GM21390 (cell line): ENCODE results near the gene ELF3.
"Not testable (repeated sequence)": the region's sequence is repeated elsewhere in the genome, so short reads cannot be mapped to it uniquely, and the experiment has no call there.

Experiments used
- ATAC-seq: cut with Tn5 transposase; IDR thresholded peaks from one replicate; pipeline ENCODE4 v1.9.1; 2021; ENCODE audit not compliant: unreplicated experiment

ELF3 gene

DNA sequence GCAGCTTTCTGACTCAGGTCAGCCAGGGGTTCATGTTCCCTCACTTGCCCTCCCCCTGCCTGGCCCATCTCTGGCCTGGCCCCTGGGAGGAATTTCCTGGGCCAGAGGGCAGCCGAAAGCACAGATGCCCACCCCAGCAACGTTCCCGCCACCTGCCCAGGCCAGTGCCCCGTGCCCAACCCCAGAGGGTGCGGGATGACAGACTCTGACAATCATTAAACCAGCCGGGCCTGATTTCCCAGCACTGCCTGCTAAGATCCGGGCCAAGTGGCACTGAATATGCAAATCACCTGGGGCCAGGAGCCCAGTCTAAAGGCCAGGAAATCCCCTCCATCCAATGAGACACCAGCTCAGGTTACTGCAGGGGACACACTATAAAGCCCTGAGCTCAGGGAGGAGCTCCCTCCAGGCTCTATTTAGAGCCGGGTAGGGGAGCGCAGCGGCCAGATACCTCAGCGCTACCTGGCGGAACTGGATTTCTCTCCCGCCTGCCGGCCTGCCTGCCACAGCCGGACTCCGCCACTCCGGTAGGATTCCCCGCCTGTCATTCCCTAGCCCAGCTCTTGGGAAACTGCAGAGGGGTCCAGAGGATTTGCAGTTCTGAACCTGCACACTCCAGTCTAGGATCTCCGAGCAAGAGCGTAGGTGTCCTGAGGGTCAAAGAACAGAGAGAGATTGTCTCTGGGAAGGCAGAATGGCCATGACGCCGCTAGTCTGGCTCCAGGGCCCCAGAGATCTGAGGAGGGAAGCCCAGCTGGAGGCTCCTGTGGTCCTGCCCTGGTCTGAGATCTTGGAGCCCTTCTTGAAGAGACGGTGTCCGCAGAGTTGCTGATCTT lies at the start of gene ELF3:
Gene ELF3 (plus strand): TSS at position 408 of the 836 bp plus-strand sequence. CDS start 550 bp downstream, outside the sequence.
- ATAC-seq = peak; percentile 75

DNA sequence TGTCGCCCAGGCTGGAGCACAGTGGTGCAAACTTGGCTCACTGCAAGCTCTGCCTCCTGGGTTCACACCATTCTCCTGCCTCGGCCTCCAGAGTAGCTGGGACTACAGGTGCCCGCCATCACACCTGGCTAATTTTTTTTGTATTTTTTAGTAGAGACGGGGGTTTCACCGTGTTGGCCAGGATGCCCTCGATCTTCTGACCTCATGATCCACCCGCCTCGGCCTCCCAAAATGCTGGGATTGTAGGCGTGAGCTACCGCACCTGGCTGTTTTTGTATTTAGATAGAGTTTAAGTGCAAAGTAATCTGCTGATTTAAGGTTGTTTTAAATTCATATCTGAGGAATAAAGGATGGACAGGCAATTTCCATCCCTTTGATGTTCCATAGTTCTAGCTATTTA lies 48.0 kb upstream of the ELF3 start:
- ATAC-seq = not testable (repeated sequence)

DNA sequence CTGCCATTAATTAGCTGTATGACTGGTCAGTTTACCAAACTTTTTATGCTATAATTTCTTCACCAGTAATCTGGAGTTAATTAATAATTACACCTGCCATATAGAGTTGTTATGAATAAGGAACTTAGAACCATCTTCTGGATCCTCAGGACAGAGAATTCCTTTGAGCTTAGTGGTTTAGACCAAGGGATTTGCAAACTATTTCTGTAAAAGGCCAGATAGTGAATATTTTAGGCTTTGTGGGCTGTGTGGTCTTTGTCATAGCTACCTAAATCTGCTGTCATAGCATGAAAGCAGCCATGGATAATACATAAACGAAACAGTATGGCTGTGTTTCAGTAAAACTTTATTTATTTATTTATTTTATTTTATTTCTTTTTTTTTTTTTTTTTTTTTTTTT lies 46.1 kb upstream of the ELF3 start:
- ATAC-seq = no peak

- ATAC-seq = no peak
Observed at GRCh38 chr1:201966171-201966570, 44.2 kb upstream of the ELF3 start.

DNA sequence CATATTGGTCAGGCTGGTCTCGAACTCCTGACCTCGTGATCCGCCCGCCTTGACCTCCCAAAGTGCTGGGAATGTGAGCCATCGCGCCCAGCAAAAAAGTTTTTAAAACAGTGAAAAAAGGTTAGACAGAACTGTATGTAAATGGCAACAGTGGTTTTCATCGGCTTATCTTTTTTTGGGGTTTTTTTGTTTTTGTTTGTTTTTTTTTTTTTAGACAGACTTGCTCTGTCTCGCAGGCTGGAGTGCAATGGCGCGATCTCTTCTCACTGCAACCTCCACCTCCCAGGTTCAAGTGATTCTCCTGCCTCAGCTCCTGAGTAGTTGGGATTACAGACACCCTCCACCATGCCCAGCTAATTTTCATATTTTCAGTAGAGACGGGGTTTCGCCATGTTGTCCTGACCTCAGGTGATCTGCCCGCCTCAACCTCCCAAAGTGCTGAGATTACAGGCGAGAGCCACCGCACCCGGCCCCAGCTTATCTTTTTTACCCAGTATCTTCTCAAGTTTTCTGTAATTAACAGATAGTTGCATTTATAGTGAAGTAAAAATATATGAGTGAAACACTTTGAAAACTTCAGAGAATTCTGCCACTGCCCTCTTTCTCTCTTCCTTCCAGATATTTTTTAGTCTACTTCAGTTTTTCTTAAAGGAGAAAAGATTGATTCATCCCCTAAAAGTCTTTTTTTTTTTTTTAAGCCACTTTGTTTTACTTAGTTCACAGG lies 42.0 kb upstream of the ELF3 start:
- no peak for ATAC-seq

GRCh38 chr1:201970334-201971159 lies 39.8 kb upstream of the ELF3 start:
- no peak for ATAC-seq

GRCh38 chr1:201982082-201982622 lies 28.2 kb upstream of the ELF3 start:
- ATAC-seq = peak; percentile 31

GRCh38 chr1:201982623-201983379 lies 27.6 kb upstream of the ELF3 start, which contains the start of gene RNPEP:
TSS of gene RNPEP (plus strand) at chr1:201982648. CDS start at chr1:201982667, 19 bp downstream.
- ATAC-seq = peak; percentile 82

DNA sequence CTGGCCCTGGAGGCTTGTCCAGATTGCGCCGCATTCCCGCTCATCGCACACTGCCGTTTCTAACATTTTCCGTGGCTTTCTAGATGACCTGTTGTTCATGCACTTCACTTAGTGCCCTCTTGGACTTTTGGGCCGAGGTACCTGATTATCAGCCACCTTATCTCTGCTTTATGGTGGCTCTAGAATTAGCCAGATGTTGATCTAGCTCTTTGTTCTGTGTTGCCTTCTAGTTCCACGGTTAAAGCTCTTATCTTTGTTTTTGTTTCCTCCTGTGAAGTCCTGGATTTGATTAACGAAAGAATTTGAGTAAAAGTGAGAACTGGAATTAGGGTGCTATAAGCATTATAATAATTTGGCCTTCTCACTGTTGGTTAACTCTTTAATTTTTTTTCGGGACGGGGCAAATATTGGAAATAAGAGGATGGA lies 27.0 kb upstream of the ELF3 start:
- ATAC-seq = no peak

DNA sequence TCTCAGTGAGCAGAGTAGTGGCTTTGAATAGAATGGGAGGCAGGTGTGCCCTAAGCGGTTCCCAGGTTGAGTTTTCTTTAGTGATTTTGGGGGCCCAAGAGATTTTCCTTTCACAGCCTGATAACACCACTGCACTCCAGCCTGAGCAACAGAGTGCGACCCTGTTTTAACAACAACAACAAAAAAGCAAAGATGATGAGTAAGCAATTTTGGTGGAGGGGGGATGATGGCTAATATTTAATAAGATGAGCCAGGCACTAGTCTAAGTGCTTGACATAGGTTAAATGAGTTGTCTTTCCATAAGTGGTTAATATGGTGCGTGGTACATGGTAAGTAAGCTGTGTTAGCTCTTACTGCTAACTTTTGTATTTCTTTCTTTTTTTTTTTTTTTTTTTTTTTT lies 25.9 kb upstream of the ELF3 start:
- ATAC-seq = no peak

- no peak for ATAC-seq
Observed at GRCh38 chr1:201985355-201985754, 25.0 kb upstream of the ELF3 start.

DNA sequence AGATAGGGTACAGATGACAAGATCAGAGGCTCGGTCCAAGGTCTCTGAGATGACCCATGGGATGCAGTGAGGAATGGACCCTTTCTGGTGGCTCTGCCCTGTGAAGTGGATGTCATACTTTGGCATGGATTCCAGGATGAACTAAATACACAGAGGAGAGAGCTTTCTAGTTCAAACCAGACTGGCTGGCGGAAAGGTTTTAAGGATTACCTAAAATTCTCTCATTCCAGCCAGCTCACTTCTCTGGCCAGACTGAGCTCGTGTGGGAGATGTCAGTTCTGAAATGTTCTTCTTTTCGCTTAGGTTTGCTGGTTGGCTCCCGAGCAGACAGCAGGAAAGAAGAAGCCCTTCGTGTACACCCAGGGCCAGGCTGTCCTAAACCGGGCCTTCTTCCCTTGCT lies 21.8 kb upstream of the ELF3 start:
- ATAC-seq = no peak

DNA sequence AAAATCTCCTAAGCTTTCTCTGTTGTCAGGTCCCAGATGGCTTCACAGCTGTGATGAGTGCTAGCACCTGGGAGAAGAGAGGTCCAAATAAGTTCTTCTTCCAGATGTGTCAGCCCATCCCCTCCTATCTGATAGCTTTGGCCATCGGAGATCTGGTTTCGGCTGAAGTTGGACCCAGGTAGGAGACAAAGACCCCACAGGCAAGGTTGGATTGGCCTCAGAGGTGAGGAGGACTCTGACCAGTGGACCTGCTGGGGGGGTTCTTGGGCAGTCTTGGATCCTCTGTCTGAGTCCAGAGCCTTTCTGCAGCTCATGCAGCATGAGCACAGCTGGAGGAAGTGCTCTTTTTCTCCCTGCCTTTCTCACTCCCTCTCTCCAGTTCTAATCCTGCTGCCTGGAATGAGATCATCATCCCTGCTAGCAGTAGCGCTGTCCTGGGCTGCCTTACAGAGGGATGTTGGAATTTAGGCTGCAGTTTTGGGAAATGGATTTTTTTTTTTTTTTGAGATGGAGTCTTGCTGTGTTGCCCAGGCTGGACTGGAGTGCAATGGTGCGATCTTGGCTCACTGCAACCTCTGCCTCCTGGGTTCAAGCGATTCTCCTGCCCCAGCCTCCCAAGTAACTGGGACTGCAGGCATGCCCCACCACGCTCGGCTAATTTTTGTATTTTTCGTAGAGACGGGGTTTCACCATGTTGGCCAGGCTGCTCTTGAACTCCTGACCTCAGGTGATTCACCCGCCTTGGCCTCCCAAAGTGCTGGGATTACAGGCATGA lies 20.8 kb upstream of the ELF3 start:
- no peak for ATAC-seq

- no peak for ATAC-seq
Observed at GRCh38 chr1:201990427-201990826, 20.0 kb upstream of the ELF3 start.

DNA sequence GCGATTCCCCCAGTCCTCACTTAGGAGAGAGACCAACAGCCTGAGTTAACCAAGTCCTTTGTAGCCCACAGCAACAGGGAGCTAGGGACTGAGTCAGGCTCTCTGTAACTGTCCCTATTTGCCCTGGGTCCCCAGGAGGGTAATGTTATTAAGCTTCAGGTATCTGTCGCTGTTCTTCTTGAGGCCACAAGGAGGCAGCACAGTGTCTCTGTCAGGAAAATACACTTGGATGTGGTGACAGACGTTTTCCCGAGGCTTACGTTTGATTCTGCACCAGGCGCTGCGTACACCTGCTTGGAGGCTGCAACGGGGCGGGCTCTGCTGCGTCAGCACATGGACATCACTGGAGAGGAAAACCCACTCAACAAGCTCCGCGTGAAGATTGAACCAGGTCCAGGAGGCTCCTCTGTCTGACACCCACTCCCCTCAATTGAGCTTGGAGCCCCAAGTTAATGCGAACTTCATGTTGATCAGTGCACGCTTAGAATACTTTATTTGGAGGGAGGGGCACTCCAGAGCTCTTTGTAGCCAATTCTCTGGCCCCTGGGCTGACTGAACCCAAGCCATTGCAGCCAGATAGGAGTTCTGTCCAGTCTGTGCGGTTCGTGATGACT lies 10.7 kb upstream of the ELF3 start:
- no peak for ATAC-seq

GRCh38 chr1:202002507-202002906 lies 7.9 kb upstream of the ELF3 start:
- ATAC-seq = no peak

- no peak for ATAC-seq
Observed at GRCh38 chr1:202004711-202005110, 5.7 kb upstream of the ELF3 start.

- no peak for ATAC-seq
Observed at GRCh38 chr1:202005958-202006357, 4.4 kb upstream of the ELF3 start.

DNA sequence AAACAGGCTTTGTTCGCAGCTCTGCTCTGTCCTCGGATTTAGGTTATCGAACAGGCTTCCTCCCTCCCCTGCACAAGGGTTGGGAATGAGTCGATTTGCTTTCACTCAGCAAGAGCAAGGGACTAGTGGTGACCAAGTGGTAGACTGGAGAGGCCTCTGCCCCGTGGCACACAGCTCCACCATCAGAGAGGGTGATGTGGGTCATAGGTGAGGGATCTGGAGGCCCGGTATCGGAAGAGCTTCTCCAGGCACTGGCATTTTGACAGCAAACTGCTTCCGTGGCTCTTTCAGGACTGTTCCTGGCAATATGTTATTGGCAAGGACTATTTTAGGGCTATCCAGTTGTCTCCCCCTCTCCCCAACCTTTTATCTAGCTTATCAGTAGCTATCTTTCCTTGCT lies 3.1 kb upstream of the ELF3 start:
- ATAC-seq = no peak
